GM18868 (cell line): ENCODE data around the gene PKD2L2.
"Not testable (repeated sequence)": the region's sequence is repeated elsewhere in the genome, so short reads cannot be mapped to it uniquely, and the experiment has no call there.

Experiments used
- ATAC-seq: cut with Tn5 transposase; IDR thresholded peaks from one replicate; pipeline ENCODE4 v1.9.1; 2021; ENCODE audit warnings: mild to moderate bottlenecking, moderate library complexity; ENCODE audit not compliant: unreplicated experiment

PKD2L2 gene

DNA sequence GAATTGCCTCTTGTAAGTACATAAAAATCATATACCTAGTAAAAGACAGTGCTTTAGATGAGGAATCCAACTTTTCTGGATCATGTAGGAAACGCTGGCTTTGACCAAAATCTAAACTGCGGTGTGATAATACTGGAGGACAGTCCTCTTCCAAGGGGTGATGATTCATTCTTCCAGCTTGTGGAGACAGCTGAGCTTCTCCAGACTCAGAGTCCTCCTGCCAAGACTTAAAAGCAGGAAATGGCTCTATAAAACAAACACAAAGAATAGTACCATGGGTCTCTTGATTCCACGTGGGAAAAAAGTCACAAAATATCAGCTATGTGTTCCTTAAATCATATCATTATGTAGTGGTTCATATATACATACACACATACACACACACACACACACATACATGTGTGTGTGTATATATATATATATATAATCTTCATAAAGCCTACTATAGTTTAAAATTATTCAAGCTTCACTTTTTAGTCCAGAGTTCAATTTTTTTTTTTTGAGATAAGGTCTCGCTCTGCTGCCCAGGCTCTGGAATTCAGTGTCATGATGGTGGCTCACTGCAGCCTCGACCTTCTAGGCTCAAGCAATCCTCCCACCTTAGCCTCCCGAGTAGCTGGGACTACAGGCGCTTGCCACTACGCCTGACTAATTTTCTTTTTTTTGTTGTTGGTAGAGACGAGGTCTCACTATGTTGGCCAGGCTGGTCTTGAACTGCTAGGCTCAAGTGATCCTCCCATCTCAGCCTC lies 65.0 kb downstream of the PKD2L2 start:
- ATAC-seq: no peak

DNA sequence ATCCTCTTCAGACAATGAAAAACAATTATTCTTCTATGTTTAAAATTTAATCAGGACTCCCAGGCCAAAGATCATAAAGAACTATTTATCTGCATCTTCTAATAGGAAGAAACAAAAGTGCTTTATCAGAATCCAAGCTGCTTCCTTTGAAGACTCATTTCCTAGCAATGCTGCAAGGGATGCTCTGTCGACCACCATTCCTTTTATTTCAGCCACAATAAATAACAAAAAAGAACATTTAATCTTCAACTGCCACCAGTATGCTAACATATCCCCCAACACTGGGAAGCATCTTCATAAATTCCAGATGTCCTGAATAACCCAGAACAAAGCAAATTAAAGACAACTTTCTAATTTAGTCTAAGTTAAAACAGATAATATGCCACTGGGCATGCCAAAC lies 68.7 kb downstream of the PKD2L2 start:
- ATAC-seq: no peak

DNA sequence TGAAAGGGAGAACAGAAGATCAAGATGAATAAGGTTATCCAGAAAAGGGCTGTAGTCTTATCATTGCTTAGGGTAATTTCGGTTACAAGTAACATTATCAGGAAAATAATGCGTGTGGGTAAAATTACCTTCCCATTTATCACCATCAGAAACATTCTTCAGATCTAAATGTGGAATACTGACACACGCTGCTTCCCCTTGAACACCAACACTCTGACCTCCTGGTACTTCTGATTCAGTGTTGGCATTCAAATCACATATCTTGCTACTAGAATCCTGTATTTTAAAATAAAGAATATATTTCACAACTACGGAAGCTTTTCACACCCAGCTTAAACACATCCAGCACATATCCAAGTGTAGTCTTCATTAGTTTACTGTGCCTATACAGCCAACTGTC lies 70.2 kb downstream of the PKD2L2 start:
- ATAC-seq: no peak

DNA sequence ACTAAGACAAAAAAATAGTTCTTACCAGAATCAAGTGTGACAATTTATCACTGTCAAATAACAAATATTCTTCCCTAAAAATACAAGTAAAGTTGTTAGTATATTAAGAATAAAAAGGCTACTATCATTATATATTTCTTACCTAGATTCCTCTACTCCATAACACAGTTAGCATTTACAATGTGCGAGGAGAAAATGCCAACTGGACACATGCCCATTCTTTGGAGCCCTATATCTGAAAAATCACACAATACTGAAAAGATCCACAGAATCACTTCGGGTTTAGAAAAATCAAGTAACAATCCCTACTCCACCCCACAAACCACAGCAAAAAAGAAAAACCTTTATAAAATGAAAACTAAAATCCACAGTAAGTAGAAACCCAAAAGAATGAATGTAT lies 70.9 kb downstream of the PKD2L2 start:
- no peak for ATAC-seq

DNA sequence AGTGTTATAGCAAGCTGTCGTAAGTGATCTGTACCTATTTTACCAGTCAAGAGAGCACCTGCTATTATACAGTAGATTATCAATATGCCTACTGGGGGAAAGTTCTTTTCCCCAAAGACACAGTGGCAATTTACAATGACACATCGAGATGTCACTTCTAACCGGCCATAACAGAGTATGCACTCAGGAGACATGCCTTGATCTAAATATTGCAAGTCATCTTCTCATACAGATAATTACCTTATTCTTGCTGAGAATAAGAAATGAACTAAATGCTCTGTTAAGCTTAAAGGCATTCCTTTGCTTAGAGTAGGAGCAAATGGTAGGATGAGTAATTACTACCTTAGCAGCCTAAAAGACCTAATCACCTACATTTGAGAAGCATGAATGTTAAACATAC lies 71.6 kb downstream of the PKD2L2 start:
- no peak for ATAC-seq

DNA sequence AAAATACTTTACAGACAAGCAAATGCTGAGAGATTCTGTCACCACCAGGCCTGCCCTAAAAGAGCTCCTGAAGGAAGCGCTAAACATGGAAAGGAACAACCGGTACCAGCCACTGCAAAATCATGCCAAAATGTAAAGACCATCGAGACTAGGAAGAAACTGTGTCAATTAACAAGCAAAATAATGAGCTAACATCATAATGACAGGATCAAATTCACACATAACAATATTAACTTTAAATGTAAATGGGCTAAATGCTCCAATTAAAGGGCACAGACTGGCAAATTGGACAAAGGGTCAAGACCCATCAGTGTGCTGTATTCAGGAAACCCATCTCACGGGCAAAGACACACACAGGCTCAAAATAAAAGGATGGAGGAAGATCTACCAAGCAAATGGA lies 81.1 kb downstream of the PKD2L2 start:
- ATAC-seq: not testable (repeated sequence)

DNA sequence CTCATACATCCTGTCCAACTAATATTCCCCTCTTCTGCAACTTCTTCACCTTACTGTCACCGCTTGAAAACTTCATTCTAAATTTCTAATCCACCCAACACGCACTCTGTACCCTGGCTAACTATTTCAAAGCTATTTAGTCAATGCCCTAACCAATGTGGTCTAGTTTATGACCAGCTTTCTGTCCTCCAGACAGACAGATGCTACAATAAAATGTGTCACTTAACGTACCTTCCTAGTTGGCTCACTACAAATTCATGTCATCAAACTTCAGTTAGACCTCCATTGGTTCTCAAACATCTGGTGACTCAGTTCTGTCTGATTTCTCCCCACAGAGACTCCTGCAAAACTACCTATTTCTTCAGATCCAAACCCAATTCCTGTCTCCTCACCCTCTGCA lies 86.0 kb downstream of the PKD2L2 start:
- no peak for ATAC-seq

DNA sequence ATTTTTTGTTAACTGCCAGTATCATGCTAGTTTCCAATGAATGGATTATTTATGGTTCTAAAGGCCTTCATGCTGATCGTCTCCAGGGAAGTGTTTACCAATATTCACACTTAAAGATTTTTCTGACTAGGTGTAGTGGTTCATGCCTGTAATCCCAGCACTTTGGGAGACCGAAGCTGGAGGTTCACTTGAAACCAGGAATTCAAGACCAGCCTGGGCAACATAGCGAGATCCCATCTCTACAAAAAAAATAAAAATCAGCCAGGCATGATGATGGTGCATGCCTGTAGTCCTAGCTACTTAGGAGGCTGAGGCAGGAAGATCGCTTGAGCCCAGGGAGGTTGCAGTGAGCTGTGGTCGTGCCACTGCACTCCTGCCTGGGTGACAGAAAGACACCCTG lies 100.2 kb downstream of the PKD2L2 start:
- ATAC-seq: no peak
